Neutrophil (primary cell): ENCODE results near the gene PTPRN2.

Source experiments
- H3K27ac ChIP-seq: fragments of 200-600 bp; sonication (generic); 2 replicates; pipeline ENCODE4 v1.5.1; 2016; ENCODE audit warnings: mild to moderate bottlenecking, moderate library complexity
- H3K27me3 ChIP-seq: fragments of 200-600 bp; sonication (generic); 2 replicates; pipeline ENCODE4 v1.6.0; 2016; ENCODE audit warnings: mild to moderate bottlenecking
- H3K36me3 ChIP-seq: fragments of 200-600 bp; sonication (generic); 2 replicates; pipeline ENCODE4 v1.5.1; 2017
- H3K4me1 ChIP-seq, 2 experiments: fragments of 200-600 bp in 1 of 2; sonication (generic) in 1 of 2; 1 replicate in 1 of 2; 2 replicates in 1 of 2; pipeline versions ENCODE4 v1.5.1 to v1.6.1; 2013 to 2016; ENCODE audit warnings: low read depth in 1 of 2, low read length in 1 of 2, mild to moderate bottlenecking in 1 of 2, moderate library complexity in 1 of 2; ENCODE audit not compliant: control insufficient read depth in 1 of 2, insufficient read depth in 1 of 2
- H3K4me3 ChIP-seq, 2 experiments: fragments of 200-600 bp in 1 of 2; sonication (generic) in 1 of 2; 1 replicate in 1 of 2; 2 replicates in 1 of 2; pipeline ENCODE4 v1.5.1; 2013 to 2016; ENCODE audit warnings: low read depth in 1 of 2, low read length in 1 of 2, mild to moderate bottlenecking in 1 of 2, moderate library complexity in 1 of 2
- H3K9me3 ChIP-seq: fragments of 200-600 bp; sonication (generic); 2 replicates; pipeline ENCODE4 v1.5.1; 2016
- TF ChIP-seq, protein P1 (sequence below): fragments of 200-600 bp; sonication (generic); IDR thresholded peaks from 2 replicates; pipeline ENCODE4 v1.5.1; 2016; ENCODE audit warnings: antibody characterized with exemption

PTPRN2 gene

GRCh38 chr7:157789942-157790341 lies 797.7 kb downstream of the PTPRN2 start:
- no peak overlapping the region for H3K4me3 ChIP-seq
- H3K27ac ChIP-seq = no peak overlapping the region
- H3K27me3 ChIP-seq = no peaks in the 10 kb centered on the region
- no peaks in the 10 kb centered on the region for H3K4me1 ChIP-seq
- H3K36me3 ChIP-seq = no peaks in the 10 kb centered on the region
- TF ChIP-seq, protein P1, sequence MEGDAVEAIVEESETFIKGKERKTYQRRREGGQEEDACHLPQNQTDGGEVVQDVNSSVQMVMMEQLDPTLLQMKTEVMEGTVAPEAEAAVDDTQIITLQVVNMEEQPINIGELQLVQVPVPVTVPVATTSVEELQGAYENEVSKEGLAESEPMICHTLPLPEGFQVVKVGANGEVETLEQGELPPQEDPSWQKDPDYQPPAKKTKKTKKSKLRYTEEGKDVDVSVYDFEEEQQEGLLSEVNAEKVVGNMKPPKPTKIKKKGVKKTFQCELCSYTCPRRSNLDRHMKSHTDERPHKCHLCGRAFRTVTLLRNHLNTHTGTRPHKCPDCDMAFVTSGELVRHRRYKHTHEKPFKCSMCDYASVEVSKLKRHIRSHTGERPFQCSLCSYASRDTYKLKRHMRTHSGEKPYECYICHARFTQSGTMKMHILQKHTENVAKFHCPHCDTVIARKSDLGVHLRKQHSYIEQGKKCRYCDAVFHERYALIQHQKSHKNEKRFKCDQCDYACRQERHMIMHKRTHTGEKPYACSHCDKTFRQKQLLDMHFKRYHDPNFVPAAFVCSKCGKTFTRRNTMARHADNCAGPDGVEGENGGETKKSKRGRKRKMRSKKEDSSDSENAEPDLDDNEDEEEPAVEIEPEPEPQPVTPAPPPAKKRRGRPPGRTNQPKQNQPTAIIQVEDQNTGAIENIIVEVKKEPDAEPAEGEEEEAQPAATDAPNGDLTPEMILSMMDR = no peak
- H3K9me3 ChIP-seq = no peaks in the 10 kb centered on the region

GRCh38 chr7:157789094-157789493 lies 798.5 kb downstream of the PTPRN2 start:
- no peaks in the 10 kb centered on the region for H3K9me3 ChIP-seq
- no peaks in the 10 kb centered on the region for H3K36me3 ChIP-seq
- TF ChIP-seq, protein P1 = no peak
- H3K27me3 ChIP-seq = no peaks in the 10 kb centered on the region
- no peak overlapping the region for H3K27ac ChIP-seq
- no peaks in the 10 kb centered on the region for H3K4me1 ChIP-seq
- no peak overlapping the region for H3K4me3 ChIP-seq

DNA sequence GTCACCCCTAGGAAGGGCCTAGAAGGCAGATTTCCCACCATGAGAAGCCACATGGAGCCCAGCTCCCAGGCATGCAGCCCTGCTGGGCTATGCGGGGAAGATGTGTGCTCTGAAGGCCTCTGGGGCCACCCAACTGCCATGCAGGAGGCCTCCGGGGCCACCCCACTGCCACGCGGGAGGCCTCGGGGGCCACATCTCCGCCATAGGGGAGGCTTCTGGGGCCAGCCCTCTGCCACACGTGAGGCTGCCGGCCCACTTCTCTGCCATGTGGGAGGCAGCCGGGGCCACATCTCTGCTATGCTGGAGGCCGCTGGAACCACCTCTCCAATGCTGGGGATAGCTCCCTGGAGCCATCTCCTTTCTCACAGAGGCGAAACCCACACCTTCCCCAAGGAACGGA lies 799.0 kb downstream of the PTPRN2 start:
- Histone ChIP-seq H3K4me3 (no peak overlapping the region), H3K27ac (no peak overlapping the region), H3K9me3 (no peaks in the 10 kb centered on the region), H3K4me1 (no peaks in the 10 kb centered on the region), H3K27me3 (no peaks in the 10 kb centered on the region), H3K36me3 (no peaks in the 10 kb centered on the region)
- TF ChIP-seq, protein P1 = no peak

DNA sequence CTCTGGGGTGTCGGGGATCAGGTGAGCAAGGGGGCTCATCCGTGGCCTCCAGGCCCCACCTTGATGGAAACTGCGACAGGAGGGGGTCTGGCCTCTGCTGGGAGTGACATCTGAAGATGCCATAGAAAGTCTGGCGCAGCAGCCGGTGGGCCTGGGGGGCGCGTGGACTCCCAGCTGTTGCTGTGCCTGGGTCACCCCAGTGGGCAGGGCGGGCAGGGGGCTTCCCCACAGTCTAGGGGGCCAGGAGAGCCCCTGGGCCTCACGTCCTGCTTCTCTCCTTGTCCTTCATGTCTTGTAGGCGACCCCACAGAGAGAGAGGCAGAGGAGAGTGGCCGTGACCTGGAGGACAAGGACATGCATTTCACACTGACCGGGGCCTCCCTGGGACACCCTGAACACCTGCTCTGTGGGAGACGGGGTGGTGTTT lies 800.3 kb downstream of the PTPRN2 start:
- Histone ChIP-seq H3K27ac (no peak overlapping the region), H3K27me3 (no peaks in the 10 kb centered on the region), H3K36me3 (no peaks in the 10 kb centered on the region), H3K4me1 (no peaks in the 10 kb centered on the region), H3K4me3 (no peak overlapping the region), H3K9me3 (no peaks in the 10 kb centered on the region)
- TF ChIP-seq, protein P1 = no peak

- no peaks in the 10 kb centered on the region for H3K36me3 ChIP-seq
- H3K9me3 ChIP-seq = no peaks in the 10 kb centered on the region
- H3K4me3 ChIP-seq = no peak overlapping the region
Measured at GRCh38 chr7:157786375-157787274, 801.0 kb downstream of the PTPRN2 start.

More at GRCh38 chr7:157786375-157787274, 801.0 kb downstream of the PTPRN2 start:
- TF ChIP-seq, protein P1 = no peak
- Histone ChIP-seq H3K4me1 (no peaks in the 10 kb centered on the region), H3K27ac (no peak overlapping the region), H3K27me3 (no peaks in the 10 kb centered on the region)
